IMR-90 (cell line): ENCODE results near the gene ISOC2. TPM values are rescaled to one million over a fixed set of nuclear protein-coding genes. Genes with fewer than 3 reads are reported as not detected.
A peak's percentile ranks its signal among the peaks of the same experiment; 100 is the strongest.

Experiments
- ATAC-seq: fragments of 200-7000 bp; cut with Tn5 transposase; 2 replicates; pipeline ENCODE4 v1.9.1; 2020; ENCODE audit warnings: low read depth, mild to moderate bottlenecking, moderate library complexity
- BruUV-seq: library from RNA; stranded (reverse); fragments of 400-500 nt; replicated peaks from 2 replicates; lab custom pipeline; 2021; lab: Mats Ljungman, UMichigan
- CTCF ChIA-PET: fragments of 300-600 bp; formaldehyde crosslinking; extraction: SDS; loops from one replicate; lab custom pipeline; 2021; ENCODE audit warnings: antibody characterized with exemption; lab: Yijun Ruan, JAX
- POLR2A ChIA-PET: fragments of 300-600 bp; sonication (Branson Sonifier 250); formaldehyde crosslinking; loops from one replicate; lab custom pipeline; 2022; ENCODE audit warnings: antibody characterized with exemption; ENCODE audit not compliant: unreplicated experiment; lab: Charles Lee
- DNase-seq: peaks from one replicate; pipeline ENCODE4 v3.0.0; 2013
- H2AFZ ChIP-seq: replicated peaks from 2 replicates; pipeline ENCODE3; 2013; ENCODE audit warnings: low read length, mild to moderate bottlenecking; ENCODE audit not compliant: poor library complexity
- H2AK5ac ChIP-seq: 2 replicates; pipeline ENCODE4 v1.6.1; 2013; ENCODE audit warnings: low read depth, low read length, inconsistent platforms
- H2AK9ac ChIP-seq: replicated peaks from 2 replicates; pipeline ENCODE3; 2013; ENCODE audit warnings: mild to moderate bottlenecking, low read depth, low read length, moderate library complexity; ENCODE audit not compliant: poor library complexity
- H2BK120ac ChIP-seq: 2 replicates; pipeline ENCODE4 v1.6.1; 2013; ENCODE audit warnings: low read depth, low read length, inconsistent platforms
- H2BK15ac ChIP-seq: 3 replicates; pipeline ENCODE4 v1.6.1; 2013; ENCODE audit warnings: low read depth, low read length, inconsistent platforms
- H2BK20ac ChIP-seq: 2 replicates; pipeline ENCODE4 v1.6.1; 2013; ENCODE audit warnings: low read depth, mild to moderate bottlenecking, inconsistent platforms, low read length, moderate library complexity
- H2BK5ac ChIP-seq: 2 replicates; pipeline ENCODE4 v1.6.1; 2013; ENCODE audit warnings: mild to moderate bottlenecking, low read depth, low read length, inconsistent platforms; ENCODE audit not compliant: poor library complexity, severe bottlenecking
- H3K14ac ChIP-seq: replicated peaks from 2 replicates; pipeline ENCODE4 v1.6.1; 2013; ENCODE audit warnings: low read depth, low read length, inconsistent platforms
- H3K18ac ChIP-seq: 2 replicates; pipeline ENCODE4 v1.6.1; 2013; ENCODE audit warnings: low read depth, low read length, control low read depth
- H3K23ac ChIP-seq: 2 replicates; pipeline ENCODE4 v1.6.1; 2013; ENCODE audit warnings: low read depth, low read length, inconsistent platforms
- H3K27ac ChIP-seq: 2 replicates; pipeline ENCODE4 v1.5.1; 2013; ENCODE audit warnings: mild to moderate bottlenecking, control low read depth, low read length; ENCODE audit not compliant: insufficient read depth
- H3K27me3 ChIP-seq: 2 replicates; pipeline ENCODE4 v1.6.1; 2013; ENCODE audit warnings: low read length; ENCODE audit not compliant: control insufficient read depth, insufficient read depth
- H3K36me3 ChIP-seq: 2 replicates; pipeline ENCODE4 v1.6.1; 2013; ENCODE audit warnings: low read length, mixed read lengths; ENCODE audit not compliant: control insufficient read depth, insufficient read depth
- H3K4ac ChIP-seq: 2 replicates; pipeline ENCODE4 v1.6.1; 2013; ENCODE audit warnings: low read depth, low read length, inconsistent platforms
- H3K4me1 ChIP-seq: 2 replicates; pipeline ENCODE4 v1.6.1; 2013; ENCODE audit warnings: low read length, mixed read lengths; ENCODE audit not compliant: control insufficient read depth, insufficient read depth
- H3K4me2 ChIP-seq: 2 replicates; pipeline ENCODE4 v1.6.1; 2013; ENCODE audit warnings: low read depth, mild to moderate bottlenecking, control low read depth, low read length, moderate library complexity
- H3K4me3 ChIP-seq: 2 replicates; pipeline ENCODE4 v1.5.1; 2013; ENCODE audit warnings: low read depth, mild to moderate bottlenecking, control low read depth, low read length, moderate library complexity; ENCODE audit not compliant: insufficient read depth
- H3K56ac ChIP-seq: 2 replicates; pipeline ENCODE4 v1.6.1; 2013; ENCODE audit warnings: low read length, inconsistent platforms; ENCODE audit not compliant: insufficient read depth; ENCODE audit errors: extremely low read depth
- H3K79me1 ChIP-seq, 2 experiments: 2 replicates each; pipeline ENCODE4 v1.6.1; 2013; ENCODE audit warnings: low read length in 2 of 2, inconsistent platforms in 1 of 2, low read depth in 1 of 2
- H3K9ac ChIP-seq: 2 replicates; pipeline ENCODE4 v1.6.1; 2013; ENCODE audit warnings: low read depth, low read length, control low read depth
- H3K9me1 ChIP-seq: 2 replicates; pipeline ENCODE4 v1.6.1; 2013; ENCODE audit warnings: low read length, inconsistent platforms; ENCODE audit not compliant: insufficient read depth
- H3K9me3 ChIP-seq: 2 replicates; pipeline ENCODE4 v1.6.1; 2013; ENCODE audit warnings: low read length; ENCODE audit not compliant: control insufficient read depth, insufficient read depth
- H4K20me1 ChIP-seq: 2 replicates; pipeline ENCODE4 v1.6.1; 2013; ENCODE audit warnings: low read length, inconsistent platforms; ENCODE audit not compliant: insufficient read depth
- H4K5ac ChIP-seq: 2 replicates; pipeline ENCODE4 v1.6.1; 2013; ENCODE audit warnings: mild to moderate bottlenecking, low read depth, low read length, control low read depth
- H4K8ac ChIP-seq, 2 experiments: 2 replicates each; pipeline ENCODE4 v1.6.1; 2013; ENCODE audit warnings: low read depth in 2 of 2, low read length in 2 of 2, control low read depth in 1 of 2, inconsistent platforms in 1 of 2
- H4K91ac ChIP-seq: 2 replicates; pipeline ENCODE4 v1.6.1; 2013; ENCODE audit warnings: low read depth, low read length, inconsistent platforms; ENCODE audit not compliant: insufficient read depth
- CEBPB ChIP-seq: IDR thresholded peaks from 2 replicates; pipeline ENCODE4 v1.6.1; 2012; ENCODE audit warnings: low read depth, low read length, improper control_type of control experiment
- CHD1 ChIP-seq: IDR thresholded peaks from 2 replicates; pipeline ENCODE4 v1.6.1; 2012; ENCODE audit warnings: low read depth, low read length, improper control_type of control experiment
- ELK1 ChIP-seq: fragments of 150-350 bp; IDR thresholded peaks from 2 replicates; pipeline ENCODE4 v1.6.1; 2016; ENCODE audit warnings: low read depth, mild to moderate bottlenecking, low read length, moderate library complexity, borderline replicate concordance
- FOS ChIP-seq: fragments of 150-350 bp; IDR thresholded peaks from 2 replicates; pipeline ENCODE4 v1.6.1; 2016; ENCODE audit warnings: low read depth, low read length
- MAFK ChIP-seq: IDR thresholded peaks from 2 replicates; pipeline ENCODE4 v1.6.1; 2012; ENCODE audit warnings: low read depth, low read length, improper control_type of control experiment
- MAZ ChIP-seq: IDR thresholded peaks from 2 replicates; pipeline ENCODE4 v1.6.1; 2012; ENCODE audit warnings: low read depth, mild to moderate bottlenecking, low read length, improper control_type of control experiment, moderate library complexity, borderline replicate concordance
- MXI1 ChIP-seq: IDR thresholded peaks from 2 replicates; pipeline ENCODE4 v1.6.1; 2012; ENCODE audit warnings: low read depth, mild to moderate bottlenecking, low read length, moderate library complexity, borderline replicate concordance
- NFE2L2 ChIP-seq: fragments of 150-350 bp; IDR thresholded peaks from 2 replicates; pipeline ENCODE4 v1.6.1; 2016; ENCODE audit warnings: low read depth, mild to moderate bottlenecking, low read length
- POLR2A ChIP-seq: IDR thresholded peaks from 2 replicates; pipeline ENCODE4 v1.6.1; 2012; ENCODE audit warnings: mild to moderate bottlenecking, low read depth, low read length
- RAD21 ChIP-seq: IDR thresholded peaks from 2 replicates; pipeline ENCODE4 v1.6.1; 2012; ENCODE audit warnings: low read length, improper control_type of control experiment
- RCOR1 ChIP-seq: IDR thresholded peaks from 2 replicates; pipeline ENCODE4 v1.6.1; 2012; ENCODE audit warnings: mild to moderate bottlenecking, low read length, improper control_type of control experiment; ENCODE audit not compliant: insufficient replicate concordance
- RFX5 ChIP-seq: IDR thresholded peaks from 2 replicates; pipeline ENCODE4 v1.8.0; 2012; ENCODE audit warnings: low read depth, mild to moderate bottlenecking, low read length, moderate library complexity
- SMC3 ChIP-seq: fragments of 150-350 bp; IDR thresholded peaks from 2 replicates; pipeline ENCODE4 v1.6.1; 2016; ENCODE audit warnings: low read depth, mild to moderate bottlenecking, antibody characterized with exemption, low read length, moderate library complexity
- USF2 ChIP-seq: fragments of 150-350 bp; IDR thresholded peaks from 2 replicates; pipeline ENCODE4 v1.6.1; 2017; ENCODE audit warnings: mild to moderate bottlenecking, antibody characterized with exemption, low read length, low read depth
- WGBS, 2 experiments: methylation state at CpG; one replicate each; pipeline versions ENCODE4 v1.1.5 to v1.1.7; 2013; ENCODE audit warnings: missing lambda C conversion rate in 2 of 2; ENCODE audit not compliant: insufficient read length in 1 of 2; ENCODE audit errors: extremely low coverage in 2 of 2; 5-methylcytosine and 5-hydroxymethylcytosine counted together
- dilution Hi-C: fragments of 300-500 bp; cut with HindIII; formaldehyde crosslinking; loops from one replicate; pipeline ENCODE4 v1.14.3; 2018; ENCODE audit warnings: low sequenced_read_pairs; ENCODE audit not compliant: unreplicated experiment
- in situ Hi-C: fragments of 300-500 bp; cut with MboI; formaldehyde crosslinking; loops from 3 replicates; pipeline ENCODE4 v1.14.3; 2019; ENCODE audit warnings: low sequenced_read_pairs, inconsistent platforms, mixed read lengths
- intact Hi-C: fragments of 100-400 bp; cut with micrococcal nuclease; formaldehyde crosslinking; loops from 2 replicates; pipeline ENCODE4 v1.10.0; 2022
- polyA plus RNA-seq, 3 experiments: library from polyadenylated mRNA; depleted of rRNA; stranded (reverse); fragments of >200 nt; gene quantifications; 2 replicates each; pipeline ENCODE4 v1.2.3, GENCODE V29; 2012; ENCODE audit warnings: low replicate concordance in 1 of 3
- total RNA-seq: library from RNA; depleted of rRNA; stranded (reverse); fragments of >200 nt; gene quantifications from 2 replicates; pipeline ENCODE4 v1.2.3, GENCODE V29; 2012
- TF ChIP-seq, protein P1 (sequence below): conservative IDR thresholded peaks from 2 replicates; pipeline ENCODE4 v1.5.1; 2012; ENCODE audit warnings: mild to moderate bottlenecking, low read depth, low read length, improper control_type of control experiment

ISOC2 gene
- total and polyA plus RNA-seq, 2 of the 4 experiments (the other 2 are of a cell fraction) = 56.1 to 82.1 TPM

DNA sequence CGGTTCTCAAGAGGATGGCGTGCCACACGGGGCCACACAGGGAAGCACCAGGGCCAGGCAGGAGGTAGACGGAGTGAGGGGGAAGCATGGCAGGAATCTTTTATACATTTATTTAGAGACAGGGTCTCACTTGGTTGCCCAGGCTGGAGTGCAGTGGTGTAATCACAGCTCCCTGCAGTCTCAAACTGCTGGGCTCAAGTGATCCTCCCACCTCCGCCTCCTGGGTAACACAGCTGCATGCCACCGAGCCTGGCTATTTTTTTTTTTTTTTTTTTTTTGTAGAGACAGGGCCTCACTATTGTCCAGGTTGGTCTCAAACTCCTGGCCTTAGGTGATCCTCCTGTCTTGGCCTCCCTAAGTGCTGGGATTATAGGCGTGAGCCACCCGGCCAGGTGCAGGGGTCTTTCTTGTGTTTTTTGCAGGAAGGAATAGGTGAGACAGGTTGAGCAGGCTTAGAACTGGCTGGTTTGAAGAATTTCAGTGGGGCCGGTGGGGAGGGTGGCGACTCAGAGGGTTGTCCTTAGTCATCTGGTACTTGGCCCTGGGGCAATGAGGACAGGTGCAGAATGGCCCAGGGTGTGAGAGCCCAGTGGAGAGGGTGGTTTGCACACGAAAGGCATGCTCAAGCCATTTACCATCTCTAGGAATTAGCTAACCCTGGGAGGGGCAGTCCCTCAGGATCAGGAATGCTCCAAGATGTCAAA, 34.4 kb upstream of the ISOC2 start:
- 0 out of 2 replicates have a peak overlapping the region, but pooled peaks have one; percentile 36 for H2AK5ac ChIP-seq
- ATAC-seq = no peak

More for the DNA sequence above, 34.4 kb upstream of the ISOC2 start:
- Histone ChIP-seq H2BK15ac (no peak overlapping the region), H3K56ac (no peak overlapping the region), H3K27me3 (no peaks in the 10 kb centered on the region), H2AK9ac (no peak overlapping the region), H3K4me1 (peaks cover 16% of the 10 kb centered on the region), H3K23ac (no peak overlapping the region), H2AFZ (no peak overlapping the region), H3K14ac (no peak overlapping the region), H3K9me1 (peaks cover 3% of the 10 kb centered on the region), H4K5ac (no peak overlapping the region), H3K18ac (no peak overlapping the region), H3K36me3 (peaks cover 13% of the 10 kb centered on the region; the same call in 1 of the 2 replicates), H4K91ac (no peak overlapping the region), H2BK5ac (no peak overlapping the region), H3K9ac (no peak overlapping the region), H3K9me3 (no peaks in the 10 kb centered on the region), H3K4me2 (no peak overlapping the region), H4K8ac (no peak overlapping the region), H2BK20ac (no peak overlapping the region), H3K79me1 (peaks cover 0 to 17% of the 10 kb centered on the region in 2 experiments), H3K27ac (no peak overlapping the region), H3K4me3 (no peak overlapping the region), H4K20me1 (no peaks in the 10 kb centered on the region), H3K4ac (no peak overlapping the region), H2BK120ac (no peak overlapping the region)
- no peak for DNase-seq
- POLR2A ChIA-PET = no interaction called here
- dilution Hi-C loops = no loop called here
- no TSS peak for BruUV-seq
- in situ Hi-C loops = loop anchor here (25.0 kb wide), 1 partner anchor 1033 kb away; the partner anchor contains the start of genes CDC42EP5 and LENG9
- 93% methylated on average over 3 of the region's 11 CpGs; no CpG with 5 or more reads in 1 of the 2 experiments for WGBS, 2 experiments
- intact Hi-C loops = no loop called here
- TF ChIP-seq FOS (no peak), CHD1 (no peak), ELK1 (no peak), MXI1 (no peak), MAFK (no peak), POLR2A (no peak), RCOR1 (no peak), RFX5 (no peak), CEBPB (no peak), NFE2L2 (no peak), SMC3 (no peak), MAZ (no peak), RAD21 (no peak), USF2 (no peak)
- TF ChIP-seq, protein P1, sequence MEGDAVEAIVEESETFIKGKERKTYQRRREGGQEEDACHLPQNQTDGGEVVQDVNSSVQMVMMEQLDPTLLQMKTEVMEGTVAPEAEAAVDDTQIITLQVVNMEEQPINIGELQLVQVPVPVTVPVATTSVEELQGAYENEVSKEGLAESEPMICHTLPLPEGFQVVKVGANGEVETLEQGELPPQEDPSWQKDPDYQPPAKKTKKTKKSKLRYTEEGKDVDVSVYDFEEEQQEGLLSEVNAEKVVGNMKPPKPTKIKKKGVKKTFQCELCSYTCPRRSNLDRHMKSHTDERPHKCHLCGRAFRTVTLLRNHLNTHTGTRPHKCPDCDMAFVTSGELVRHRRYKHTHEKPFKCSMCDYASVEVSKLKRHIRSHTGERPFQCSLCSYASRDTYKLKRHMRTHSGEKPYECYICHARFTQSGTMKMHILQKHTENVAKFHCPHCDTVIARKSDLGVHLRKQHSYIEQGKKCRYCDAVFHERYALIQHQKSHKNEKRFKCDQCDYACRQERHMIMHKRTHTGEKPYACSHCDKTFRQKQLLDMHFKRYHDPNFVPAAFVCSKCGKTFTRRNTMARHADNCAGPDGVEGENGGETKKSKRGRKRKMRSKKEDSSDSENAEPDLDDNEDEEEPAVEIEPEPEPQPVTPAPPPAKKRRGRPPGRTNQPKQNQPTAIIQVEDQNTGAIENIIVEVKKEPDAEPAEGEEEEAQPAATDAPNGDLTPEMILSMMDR = no peak
- CTCF ChIA-PET = interaction anchor here (0.8 to 1.1 kb wide), 2 partner anchors 8 to 137 kb away, joined by 4 to 8 read pairs; no protein-coding TSS in a partner anchor
